Activated CD8-positive, alpha-beta memory T cell treated with anti-CD3 and anti-CD28 coated beads, Interleukin-2, amount 50 U/mL, for 4 hours (primary cell): Measurements from ENCODE around the gene MOB3A.
A peak's percentile ranks its signal among the peaks of the same experiment; 100 is the strongest.
"Not testable (repeated sequence)": the region's sequence is repeated elsewhere in the genome, so short reads cannot be mapped to it uniquely, and the experiment has no call there.

Source experiments
- DNase-seq: peaks from one replicate; pipeline ENCODE4 v3.0.0-alpha.2; 2020

Gene MOB3A

GRCh38 chr19:2101417-2102335, 5.5 kb upstream of the MOB3A start:
- no peak for DNase-seq

DNA sequence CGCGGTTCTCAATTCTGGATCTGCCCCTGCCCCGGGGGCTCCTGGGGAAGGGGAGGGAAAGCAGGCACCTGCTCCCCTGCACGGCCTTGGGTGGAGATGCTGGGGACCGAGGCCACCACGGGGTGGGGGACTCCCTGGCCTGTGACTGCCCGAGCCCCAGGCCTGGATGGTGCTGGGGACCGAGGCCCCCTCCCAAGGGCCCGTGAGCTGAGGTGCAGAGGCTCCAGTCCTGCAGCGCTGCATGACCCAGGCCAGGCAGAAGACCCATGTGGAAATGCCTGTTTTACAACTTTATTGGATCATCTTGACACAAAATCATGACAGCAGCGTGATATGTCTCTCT, 4.6 kb upstream of the MOB3A start:
- DNase-seq: no peak

DNA sequence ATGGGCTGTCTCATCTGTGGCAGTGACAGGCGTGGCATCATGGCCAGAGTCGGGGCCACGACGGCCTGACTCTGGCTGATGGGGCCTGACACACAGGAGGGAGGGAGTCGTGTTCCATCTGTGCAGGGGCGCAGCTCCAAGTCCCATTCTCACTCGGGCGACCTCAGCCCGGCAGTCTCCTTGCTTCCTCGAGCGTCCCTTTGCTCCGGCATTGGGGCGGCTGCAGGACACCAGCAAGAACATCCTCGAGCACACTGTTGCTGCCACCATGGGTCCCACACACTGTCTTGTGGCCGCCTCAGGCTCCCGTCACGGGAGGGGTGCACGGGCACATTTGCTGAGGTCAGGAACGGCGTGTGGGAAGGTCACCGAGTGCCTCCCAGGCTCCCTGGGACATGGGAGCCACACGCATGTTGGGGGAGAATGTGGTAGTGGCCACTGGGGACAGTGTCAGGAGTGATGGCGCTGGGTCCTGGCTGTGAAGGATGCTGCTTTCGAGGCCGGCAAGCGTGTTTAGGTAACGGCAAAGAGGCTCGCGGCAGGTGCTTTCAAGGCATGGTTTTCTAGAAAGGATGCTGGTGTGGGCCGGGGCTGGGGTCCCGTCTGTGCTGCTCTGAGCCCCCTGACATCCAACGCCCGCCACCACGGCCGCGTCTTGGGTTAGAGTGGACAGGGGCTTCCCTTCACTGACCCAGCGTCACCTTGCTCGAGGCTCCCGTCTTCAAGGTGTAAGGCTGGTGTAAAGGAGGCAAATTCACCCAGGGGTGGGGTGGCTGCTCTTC, 4.0 kb upstream of the MOB3A start:
- DNase-seq: no peak

GRCh38 chr19:2099054-2099501, 3.0 kb upstream of the MOB3A start:
- no peak for DNase-seq

DNA sequence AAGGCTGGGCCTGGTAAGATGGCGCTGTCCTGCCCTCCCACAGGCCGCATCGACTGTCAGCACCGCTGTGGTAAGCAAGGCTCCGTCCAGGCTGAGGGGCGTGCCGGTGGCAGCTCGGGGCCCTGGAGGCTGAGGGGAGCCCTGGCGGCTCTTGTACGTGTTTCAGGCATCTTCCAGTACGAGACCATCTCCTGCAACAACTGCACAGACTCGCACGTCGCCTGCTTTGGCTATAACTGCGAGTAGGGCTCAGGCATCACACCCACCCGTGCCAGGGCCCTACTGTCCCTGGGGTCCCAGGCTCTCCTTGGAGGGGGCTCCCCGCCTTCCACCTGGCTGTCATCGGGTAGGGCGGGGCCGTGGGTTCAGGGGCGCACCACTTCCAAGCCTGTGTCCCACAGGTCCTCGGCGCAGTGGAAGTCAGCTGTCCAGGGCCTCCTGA, 1.8 kb upstream of the MOB3A start:
- no peak for DNase-seq

DNA sequence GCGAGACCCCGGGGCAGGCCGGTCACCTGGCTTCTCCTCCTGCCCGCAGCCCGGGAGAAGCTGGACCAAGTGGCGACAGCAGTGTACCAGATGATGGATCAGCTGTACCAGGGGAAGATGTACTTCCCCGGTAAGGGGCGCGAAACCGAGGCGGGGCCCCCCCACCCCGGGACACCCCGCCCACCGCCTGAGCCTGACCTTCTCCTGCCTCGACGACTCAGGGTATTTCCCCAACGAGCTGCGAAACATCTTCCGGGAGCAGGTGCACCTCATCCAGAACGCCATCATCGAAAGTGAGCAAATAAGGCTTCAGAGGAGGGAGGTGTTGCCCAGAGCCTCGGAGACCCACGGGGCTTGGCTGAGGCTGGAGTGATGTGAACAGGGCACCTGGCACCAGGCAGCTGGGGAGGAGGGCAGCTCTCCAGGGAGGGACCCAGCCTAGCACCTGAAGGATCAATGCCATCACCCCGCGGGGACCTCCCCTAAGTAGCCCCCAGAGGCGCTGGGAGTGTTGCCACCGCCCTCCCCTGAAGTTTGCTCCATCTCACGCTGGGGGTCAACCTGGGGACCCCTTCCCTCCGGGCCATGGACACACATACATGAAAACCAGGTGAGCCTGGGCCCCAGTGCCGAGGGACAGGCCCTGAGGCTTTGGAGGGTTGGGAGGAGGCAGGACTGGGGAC, 1.2 kb upstream of the MOB3A start:
- peak; percentile 69 for DNase-seq

DNA sequence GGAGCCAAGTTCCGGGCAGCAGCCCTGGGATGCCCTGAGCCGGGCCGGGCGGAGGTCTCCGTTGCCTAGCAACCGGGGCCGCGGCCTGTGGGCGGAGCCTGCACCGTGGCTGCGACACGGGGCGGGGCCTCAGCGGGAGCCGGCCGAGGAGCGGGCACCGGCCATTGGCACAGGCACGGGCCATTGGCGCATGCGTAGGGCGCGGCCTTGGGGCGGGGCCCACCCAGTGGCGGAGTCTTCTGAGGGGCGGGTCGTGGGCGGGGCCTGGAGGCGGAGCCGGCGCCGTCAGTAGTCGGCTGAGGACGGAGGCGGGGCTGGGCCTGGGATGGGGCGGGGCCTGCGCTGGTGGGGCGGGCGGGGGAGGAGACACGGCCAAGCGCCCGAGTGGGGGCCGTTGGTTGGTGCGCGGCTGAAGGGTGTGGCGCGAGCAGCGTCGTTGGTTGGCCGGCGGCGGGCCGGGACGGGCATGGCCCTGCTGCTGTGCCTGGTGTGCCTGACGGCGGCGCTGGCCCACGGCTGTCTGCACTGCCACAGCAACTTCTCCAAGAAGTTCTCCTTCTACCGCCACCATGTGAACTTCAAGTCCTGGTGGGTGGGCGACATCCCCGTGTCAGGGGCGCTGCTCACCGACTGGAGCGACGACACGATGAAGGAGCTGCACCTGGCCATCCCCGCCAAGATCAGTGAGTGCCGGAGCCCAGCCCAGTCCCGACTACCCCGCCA, 515 bp upstream of the MOB3A start, which contains the start of gene IZUMO4:
Gene IZUMO4 (plus strand): TSS at position 436 of the 723 bp plus-strand sequence. CDS start 31 bp downstream, at position 467.
- peak; percentile 100 for DNase-seq

DNA sequence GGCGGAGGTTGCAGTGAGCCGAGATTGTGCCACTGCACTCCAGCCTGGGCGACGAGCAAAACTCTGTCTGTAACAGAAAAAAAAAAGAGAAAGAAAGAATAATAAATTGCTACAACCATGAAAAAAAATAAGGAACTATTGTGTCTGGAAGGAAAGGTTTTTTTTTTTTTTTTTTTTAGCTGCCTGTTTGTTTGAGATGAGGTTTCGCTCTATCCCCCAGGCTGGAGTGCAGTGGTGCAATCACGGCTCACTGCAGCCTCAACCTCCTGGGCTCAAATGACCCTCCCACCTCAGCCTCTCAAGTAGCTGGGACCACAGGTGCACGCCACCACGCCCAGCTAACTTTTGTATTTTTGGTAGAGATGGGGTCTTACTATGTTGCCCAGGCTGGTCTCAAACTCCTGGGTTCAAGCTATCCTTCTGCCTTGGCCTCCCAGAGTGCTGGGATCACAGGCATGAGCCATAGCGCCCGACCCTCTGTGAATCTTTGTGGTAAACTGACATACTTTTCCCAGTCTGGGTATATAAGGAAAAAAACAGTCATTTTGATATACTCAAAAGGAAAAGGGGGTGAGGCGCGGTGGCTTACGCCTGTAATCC, 4.1 kb downstream of the MOB3A start:
- not testable (repeated sequence) for DNase-seq

DNA sequence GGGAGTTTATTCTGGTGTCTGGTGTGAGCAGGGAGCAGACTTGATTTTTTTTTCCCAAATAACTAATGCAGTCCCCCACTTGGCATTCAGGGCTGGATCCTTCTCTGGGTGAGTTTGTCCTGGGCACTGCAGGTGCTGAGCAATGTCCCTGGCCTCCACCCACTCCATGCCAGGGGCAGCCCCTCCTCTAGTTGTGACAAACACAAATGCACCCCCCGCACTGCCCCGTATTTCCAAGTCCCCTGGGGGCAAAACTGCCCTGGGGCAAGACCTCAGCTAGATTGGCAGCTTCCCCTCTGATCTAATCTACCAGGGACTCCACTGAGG, 6.4 kb downstream of the MOB3A start:
- no peak for DNase-seq

DNA sequence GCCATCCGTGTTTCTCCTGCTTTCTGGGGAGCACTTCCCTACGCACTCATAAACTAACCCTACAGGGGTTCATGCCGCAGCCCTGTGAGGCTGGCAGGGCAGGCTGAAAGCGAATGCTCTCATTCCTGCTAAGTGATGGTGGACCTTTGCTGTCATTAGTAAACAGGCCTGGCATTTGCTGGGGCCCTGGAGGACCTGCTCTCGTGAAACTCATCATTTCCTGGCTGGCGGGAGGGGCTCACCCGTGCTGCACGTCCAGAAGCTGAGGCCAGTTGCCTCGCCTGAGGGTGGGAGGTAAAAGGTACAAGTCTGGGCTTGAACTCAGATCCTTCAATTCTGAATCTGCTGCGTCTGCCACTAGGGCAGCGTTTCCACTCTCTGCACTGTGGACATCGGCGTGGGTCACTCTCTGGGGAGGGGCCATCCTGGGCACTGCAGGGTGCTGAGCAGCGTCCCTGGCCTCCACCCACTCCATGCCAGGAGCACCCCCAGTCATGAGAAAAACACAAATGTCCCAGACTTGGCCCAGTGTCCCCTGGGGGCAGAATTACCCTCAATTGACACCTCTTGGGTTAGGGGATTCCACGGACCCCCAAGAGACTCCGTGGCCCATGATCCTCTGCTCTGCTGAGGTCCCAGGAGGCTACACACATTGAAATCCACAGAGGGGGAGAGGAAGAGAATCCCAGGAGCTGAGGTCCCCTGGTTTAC, 7.0 kb downstream of the MOB3A start:
- no peak for DNase-seq

DNA sequence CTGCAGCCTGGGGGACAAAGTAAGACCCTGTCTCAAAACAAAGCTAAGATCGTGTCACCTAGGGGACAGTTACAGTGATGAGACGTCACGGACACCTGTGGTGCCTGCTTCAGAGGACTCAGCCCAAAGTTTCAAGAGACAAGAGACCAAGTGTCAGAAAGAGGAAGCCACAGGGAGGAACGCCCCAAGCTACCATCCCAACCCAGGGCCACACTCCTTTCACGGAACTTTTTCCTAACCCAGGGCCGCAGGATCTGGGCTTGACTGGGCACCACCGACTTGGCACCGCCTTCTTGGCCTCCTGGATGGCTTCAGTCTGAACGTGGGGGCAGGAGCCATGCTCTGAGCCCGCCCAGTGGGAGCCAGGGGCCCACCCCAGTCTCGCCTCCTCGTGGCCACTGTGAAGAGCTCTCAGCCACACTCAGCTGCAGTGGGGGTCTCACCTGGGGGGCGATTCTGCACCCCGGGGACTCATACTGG, 8.5 kb downstream of the MOB3A start:
- DNase-seq: no peak

DNA sequence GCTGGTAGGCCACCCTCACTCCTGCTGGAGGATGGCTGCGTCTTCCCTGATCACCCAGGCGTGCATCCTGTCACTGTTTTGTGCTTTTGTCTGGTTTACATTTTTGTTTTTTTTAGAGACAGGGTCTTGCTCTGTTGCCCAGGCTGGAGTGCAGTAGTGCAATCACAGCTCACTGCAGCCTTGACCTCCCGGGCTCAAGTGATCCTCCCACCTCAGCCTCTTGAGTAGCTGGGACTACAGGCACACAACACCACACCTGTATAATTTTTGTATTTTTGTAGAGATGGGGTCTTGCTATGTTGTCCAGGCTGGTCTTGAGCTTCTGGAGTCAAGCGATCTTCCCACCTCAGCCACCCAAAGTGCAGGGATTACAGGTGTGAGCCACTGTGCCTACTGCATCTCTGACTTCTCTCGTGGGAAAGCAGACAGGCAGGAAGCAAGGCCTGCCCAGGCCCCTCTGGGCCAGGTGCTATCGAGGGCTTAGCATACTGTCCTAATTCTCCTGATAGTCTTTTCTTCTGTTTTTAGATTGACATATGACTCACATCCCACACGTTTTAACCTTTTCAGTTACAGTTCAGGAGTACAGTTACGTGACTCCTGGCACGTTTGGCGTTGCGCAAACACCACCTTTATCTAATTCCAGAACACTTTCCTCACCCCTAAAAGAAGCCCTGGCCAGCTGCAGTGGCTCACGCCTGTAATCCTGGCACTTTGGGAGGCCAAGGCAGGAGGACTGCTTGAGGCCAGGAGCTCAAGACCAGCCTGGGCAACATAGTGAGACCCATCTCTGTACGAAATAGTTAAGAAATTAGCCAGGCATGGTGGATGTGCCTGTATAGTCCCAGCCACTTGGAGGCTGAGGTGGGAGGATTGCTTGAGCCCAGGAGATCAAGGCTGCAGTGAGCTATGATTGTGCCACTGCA, 9.2 kb downstream of the MOB3A start:
- not testable (repeated sequence) for DNase-seq

GRCh38 chr19:2084993-2085720, 11.0 kb downstream of the MOB3A start:
- peak; percentile 85 for DNase-seq

DNA sequence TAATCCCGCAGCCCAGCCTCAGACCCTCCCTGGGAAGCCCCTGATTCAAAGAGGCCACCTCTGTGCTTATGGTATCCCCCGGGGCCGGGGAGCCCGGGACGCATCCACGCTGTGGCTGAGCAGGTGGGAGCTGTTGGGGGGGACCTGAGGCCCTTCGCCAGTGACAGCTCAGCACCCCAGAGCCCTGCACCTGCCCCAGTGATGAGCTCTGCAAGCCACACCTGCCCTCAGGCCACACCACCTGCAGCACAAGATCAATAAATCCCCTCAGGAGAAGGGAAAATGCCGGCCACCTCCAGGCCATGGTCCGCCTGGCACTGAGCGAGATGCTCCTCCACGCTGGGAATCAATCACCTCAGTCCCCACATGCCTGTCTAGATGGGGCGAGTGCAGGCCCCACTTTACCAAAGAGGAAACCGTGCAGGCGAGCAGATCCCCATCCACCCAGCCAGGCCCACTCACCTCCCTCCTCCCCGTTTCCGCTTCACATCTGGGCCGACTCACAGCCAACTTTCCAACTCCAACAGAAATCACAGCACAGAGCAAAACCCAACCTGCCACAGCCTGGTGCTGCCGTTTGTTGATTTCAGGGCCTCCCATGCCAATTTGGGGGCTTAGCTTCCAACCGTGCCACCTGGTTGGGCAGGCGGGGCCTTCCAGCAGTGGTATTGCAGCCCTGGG, 12.8 kb downstream of the MOB3A start:
- DNase-seq: peak; percentile 67

DNA sequence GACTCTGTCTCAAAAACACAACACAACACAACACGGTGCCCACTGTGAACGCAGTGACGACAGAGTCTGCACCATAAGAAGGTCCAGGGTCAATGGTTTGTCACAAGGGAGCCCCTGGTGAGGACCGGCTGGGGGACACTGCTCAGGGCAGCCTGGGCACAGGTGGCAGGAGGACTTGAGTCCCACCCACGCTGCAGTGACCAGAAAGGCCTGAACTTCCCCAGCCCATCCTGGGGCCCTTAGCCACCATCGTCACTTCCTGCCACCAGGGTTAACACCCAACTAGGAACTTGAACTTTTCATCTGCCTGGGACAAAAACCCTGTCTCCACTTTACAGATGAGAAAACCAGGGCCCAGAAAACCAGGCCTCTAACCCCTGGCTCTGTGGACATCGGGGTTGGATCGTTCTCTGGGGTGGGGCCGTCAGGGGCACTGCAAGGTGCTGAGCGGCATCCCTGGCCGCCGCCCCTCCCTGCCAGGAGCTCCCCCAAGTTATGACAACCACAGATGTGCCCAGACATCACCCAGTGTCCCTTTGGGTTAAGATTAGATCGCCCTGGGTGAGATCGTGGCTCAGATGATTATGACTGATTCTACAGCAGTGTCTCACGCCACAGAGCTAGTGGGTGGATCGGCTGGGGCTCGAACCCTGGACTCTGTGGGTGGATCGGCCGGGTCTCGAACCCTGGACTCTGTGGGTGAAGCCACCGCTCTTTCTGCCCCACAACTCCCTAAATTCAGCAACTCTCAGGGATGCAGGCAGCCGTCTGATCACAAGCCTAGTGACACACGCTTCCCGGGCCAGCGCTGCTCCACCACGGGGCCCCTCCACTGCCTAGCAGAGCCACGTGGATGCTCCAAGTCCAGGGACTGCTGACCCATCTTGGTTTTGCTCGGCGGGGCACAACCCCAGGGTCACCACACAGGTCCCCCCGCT, 14.0 kb downstream of the MOB3A start:
- DNase-seq: peak; percentile 40

- DNase-seq: no peak
Measured at GRCh38 chr19:2080336-2080988, 15.7 kb downstream of the MOB3A start.

DNA sequence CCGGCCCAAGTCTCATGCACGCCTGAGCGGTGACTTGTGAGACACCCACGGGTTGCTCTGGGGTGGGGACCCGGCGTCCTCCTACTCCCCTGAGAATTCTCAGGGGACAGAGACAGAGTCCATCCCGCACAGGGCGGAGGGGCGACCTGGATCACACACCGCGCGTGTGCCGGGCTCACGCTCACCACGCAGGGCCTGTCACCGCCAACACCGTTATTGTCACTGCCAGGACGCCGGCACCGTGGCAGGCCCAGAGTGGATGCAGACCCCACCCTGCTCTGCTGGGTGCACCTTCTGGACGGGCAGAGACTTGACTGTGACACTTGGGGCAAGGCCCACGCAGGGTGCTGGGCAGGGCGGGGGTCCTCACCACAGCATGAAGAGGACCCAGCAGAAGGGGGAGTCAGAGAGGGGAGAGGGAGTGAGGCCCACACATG, 16.2 kb downstream of the MOB3A start:
- no peak for DNase-seq
